Karpas-422 (cell line): ENCODE results near the gene CDCP1. TPM values are rescaled to one million over a fixed set of nuclear protein-coding genes. Genes with fewer than 3 reads are reported as not detected.
"Not testable (repeated sequence)": the region's sequence is repeated elsewhere in the genome, so short reads cannot be mapped to it uniquely, and the experiment has no call there.

Source experiments
- DNase-seq: peaks from one replicate; pipeline ENCODE4 v3.0.0-alpha.2; 2015
- H2AFZ ChIP-seq: fragments of 200-600 bp; sonication (generic); 2 replicates; pipeline ENCODE4 v1.6.1; 2014; ENCODE audit warnings: antibody characterized with exemption, low read length, mixed read lengths
- H3K27ac ChIP-seq: fragments of 200-600 bp; sonication (generic); 2 replicates; pipeline ENCODE4 v1.5.1; 2014; ENCODE audit warnings: mild to moderate bottlenecking, low read length, moderate library complexity
- H3K27me3 ChIP-seq: fragments of 200-600 bp; sonication (generic); 2 replicates; pipeline ENCODE4 v1.6.1; 2014; ENCODE audit warnings: low read length, mixed read lengths
- H3K36me3 ChIP-seq: fragments of 200-600 bp; sonication (generic); 2 replicates; pipeline ENCODE4 v1.6.1; 2014; ENCODE audit warnings: low read length, mixed read lengths; ENCODE audit not compliant: insufficient read depth
- H3K4me1 ChIP-seq: fragments of 200-600 bp; sonication (generic); 2 replicates; pipeline ENCODE4 v1.6.1; 2014; ENCODE audit warnings: mild to moderate bottlenecking, low read length, mixed read lengths
- H3K4me2 ChIP-seq: fragments of 200-600 bp; sonication (generic); 2 replicates; pipeline ENCODE4 v1.6.1; 2014; ENCODE audit warnings: low read length, low read depth, mild to moderate bottlenecking; ENCODE audit not compliant: poor library complexity, severe bottlenecking
- H3K4me3 ChIP-seq: fragments of 200-600 bp; sonication (generic); 2 replicates; pipeline ENCODE4 v1.5.1; 2014; ENCODE audit warnings: mild to moderate bottlenecking, antibody characterized with exemption, low read length, mixed read lengths
- H3K79me2 ChIP-seq: fragments of 200-600 bp; sonication (generic); 2 replicates; pipeline ENCODE4 v1.6.1; 2014; ENCODE audit warnings: mild to moderate bottlenecking, low read length, mixed read lengths
- H3K9ac ChIP-seq: fragments of 200-600 bp; sonication (generic); 2 replicates; pipeline ENCODE4 v1.6.0; 2014; ENCODE audit warnings: low read length
- H3K9me2 ChIP-seq: fragments of 200-600 bp; sonication (generic), shearing (Covaris generic); replicated peaks from 2 replicates; pipeline ENCODE4 v1.6.0; 2014; ENCODE audit warnings: mild to moderate bottlenecking, low read length, moderate library complexity; ENCODE audit not compliant: insufficient read depth
- H3K9me3 ChIP-seq: fragments of 300-700, 200-600 bp; sonication (generic); 2 replicates; pipeline ENCODE4 v1.6.1; 2014; ENCODE audit warnings: low read length, mixed read lengths
- H4K20me1 ChIP-seq: fragments of 200-600 bp; sonication (generic); 2 replicates; pipeline ENCODE4 v1.6.1; 2014; ENCODE audit warnings: mild to moderate bottlenecking, antibody characterized with exemption, low read length, low read depth; ENCODE audit not compliant: insufficient read depth
- total RNA-seq: library from RNA; depleted of rRNA; stranded (reverse); fragments of >200 nt; shearing (Covaris generic); gene quantifications from 2 replicates; pipeline ENCODE4 v1.2.3, GENCODE V29; 2014; ENCODE audit warnings: low replicate concordance

Gene CDCP1
- total RNA-seq, 1 experiment from 2014 or later, result not detected

- H3K27ac ChIP-seq, result no peak overlapping the region
- no peaks in the 10 kb centered on the region for H3K9me3 ChIP-seq
- peaks cover 5% of the 10 kb centered on the region; the same call in 1 of the 2 replicates for H3K4me1 ChIP-seq
- no peak overlapping the region for H3K9ac ChIP-seq
- no peaks in the 10 kb centered on the region for H3K9me2 ChIP-seq
- H2AFZ ChIP-seq, result no peak overlapping the region
- DNase-seq, result no peak
- no peak overlapping the region for H3K4me3 ChIP-seq
- no peak overlapping the region for H3K4me2 ChIP-seq
- H4K20me1 ChIP-seq, result no peaks in the 10 kb centered on the region
- H3K79me2 ChIP-seq, result no peaks in the 10 kb centered on the region
- H3K27me3 ChIP-seq, result no peaks in the 10 kb centered on the region
- no peaks in the 10 kb centered on the region for H3K36me3 ChIP-seq
Measured at GRCh38 chr3:45059132-45059531, 87.0 kb downstream of the CDCP1 start.

- Histone ChIP-seq H4K20me1 (no peaks in the 10 kb centered on the region), H3K79me2 (no peaks in the 10 kb centered on the region), H3K9me2 (no peaks in the 10 kb centered on the region), H3K27ac (no peak overlapping the region), H3K27me3 (no peaks in the 10 kb centered on the region), H3K4me1 (peaks cover 5% of the 10 kb centered on the region; the same call in 1 of the 2 replicates), H2AFZ (no peak overlapping the region), H3K4me2 (no peak overlapping the region), H3K36me3 (no peaks in the 10 kb centered on the region), H3K4me3 (no peak overlapping the region), H3K9me3 (no peaks in the 10 kb centered on the region), H3K9ac (no peak overlapping the region)
- no peak for DNase-seq
Measured at GRCh38 chr3:45057557-45057956, 88.6 kb downstream of the CDCP1 start.

GRCh38 chr3:45056608-45057301, 89.4 kb downstream of the CDCP1 start:
- H3K4me2 ChIP-seq, result no peak overlapping the region

GRCh38 chr3:45055411-45056143, 90.6 kb downstream of the CDCP1 start:
- no peaks in the 10 kb centered on the region for H3K27me3 ChIP-seq
- no peaks in the 10 kb centered on the region for H4K20me1 ChIP-seq
- H3K27ac ChIP-seq, result no peak overlapping the region
- no peaks in the 10 kb centered on the region for H3K36me3 ChIP-seq
- no peak overlapping the region for H3K9ac ChIP-seq
- H2AFZ ChIP-seq, result no peak overlapping the region
- no peaks in the 10 kb centered on the region for H3K9me2 ChIP-seq
- H3K4me1 ChIP-seq, result peaks cover 5% of the 10 kb centered on the region; the same call in 1 of the 2 replicates
- H3K79me2 ChIP-seq, result no peaks in the 10 kb centered on the region
- H3K4me3 ChIP-seq, result no peak overlapping the region
- DNase-seq, result peak; percentile 74
- no peak overlapping the region for H3K4me2 ChIP-seq
- no peaks in the 10 kb centered on the region for H3K9me3 ChIP-seq

More at GRCh38 chr3:45056608-45057301, 89.4 kb downstream of the CDCP1 start:
- peak; percentile 33 for DNase-seq
- Histone ChIP-seq H3K9me3 (no peaks in the 10 kb centered on the region), H3K79me2 (no peaks in the 10 kb centered on the region), H3K4me3 (no peak overlapping the region), H2AFZ (no peak overlapping the region), H3K27me3 (no peaks in the 10 kb centered on the region), H3K27ac (no peak overlapping the region), H3K9me2 (no peaks in the 10 kb centered on the region), H3K36me3 (no peaks in the 10 kb centered on the region), H3K9ac (no peak overlapping the region), H4K20me1 (no peaks in the 10 kb centered on the region), H3K4me1 (peaks cover 5% of the 10 kb centered on the region; the same call in 1 of the 2 replicates)

GRCh38 chr3:45055032-45055410, 91.2 kb downstream of the CDCP1 start:
- no peak overlapping the region for H3K27ac ChIP-seq
- no peaks in the 10 kb centered on the region for H3K36me3 ChIP-seq
- no peaks in the 10 kb centered on the region for H4K20me1 ChIP-seq
- H3K4me1 ChIP-seq, result peaks cover 5% of the 10 kb centered on the region; the same call in 1 of the 2 replicates
- H3K9me3 ChIP-seq, result no peaks in the 10 kb centered on the region
- H3K4me3 ChIP-seq, result no peak overlapping the region
- no peak overlapping the region for H2AFZ ChIP-seq
- no peaks in the 10 kb centered on the region for H3K27me3 ChIP-seq
- no peaks in the 10 kb centered on the region for H3K9me2 ChIP-seq
- peak; percentile 11 for DNase-seq
- no peaks in the 10 kb centered on the region for H3K79me2 ChIP-seq
- no peak overlapping the region for H3K9ac ChIP-seq
- H3K4me2 ChIP-seq, result no peak overlapping the region

- Histone ChIP-seq H4K20me1 (no peaks in the 10 kb centered on the region), H3K79me2 (no peaks in the 10 kb centered on the region), H3K27me3 (no peaks in the 10 kb centered on the region), H3K9me2 (no peaks in the 10 kb centered on the region), H3K9ac (no peak overlapping the region), H3K36me3 (no peaks in the 10 kb centered on the region), H3K9me3 (no peaks in the 10 kb centered on the region), H2AFZ (no peak overlapping the region), H3K4me1 (peaks cover 5% of the 10 kb centered on the region; the same call in 1 of the 2 replicates), H3K4me2 (no peak overlapping the region), H3K4me3 (no peak overlapping the region), H3K27ac (no peak overlapping the region)
- peak; percentile 19 for DNase-seq
Measured at GRCh38 chr3:45054196-45054857, 91.9 kb downstream of the CDCP1 start.

- not testable (repeated sequence) for DNase-seq, H3K9me2 ChIP-seq, H3K4me2 ChIP-seq, H3K9ac ChIP-seq, H3K4me3 ChIP-seq, H3K27ac ChIP-seq, H2AFZ ChIP-seq, H3K4me1 ChIP-seq, H3K79me2 ChIP-seq, H3K9me3 ChIP-seq, H4K20me1 ChIP-seq, H3K36me3 ChIP-seq, H3K27me3 ChIP-seq
Measured at GRCh38 chr3:45053805-45054195, 92.4 kb downstream of the CDCP1 start.

- Histone ChIP-seq H3K4me2 (no peak overlapping the region), H3K4me3 (no peak overlapping the region), H3K27ac (no peak overlapping the region), H3K79me2 (no peaks in the 10 kb centered on the region), H3K36me3 (no peaks in the 10 kb centered on the region), H3K4me1 (peaks cover 5% of the 10 kb centered on the region; the same call in 1 of the 2 replicates), H3K27me3 (no peaks in the 10 kb centered on the region), H2AFZ (no peak overlapping the region), H3K9ac (no peak overlapping the region), H4K20me1 (no peaks in the 10 kb centered on the region), H3K9me2 (no peaks in the 10 kb centered on the region), H3K9me3 (no peaks in the 10 kb centered on the region)
- peak; percentile 27 for DNase-seq
Measured at GRCh38 chr3:45051685-45052084, 94.5 kb downstream of the CDCP1 start.
